H1 (cell line): ENCODE measurements around the gene FGFR2. TPM values are rescaled to one million over a fixed set of nuclear protein-coding genes. Genes with fewer than 3 reads are reported as not detected.

ENCODE experiments used
- CTCF ChIA-PET: fragments of 300-600 bp; sonication (Branson Sonifier 250); formaldehyde crosslinking; loops from one replicate; lab custom pipeline; 2021; ENCODE audit not compliant: partially characterized antibody; lab: Charles Lee
- POLR2A ChIA-PET: fragments of 300-600 bp; sonication (Branson Sonifier 250); formaldehyde crosslinking; loops from one replicate; lab custom pipeline; 2021; ENCODE audit warnings: inconsistent platforms; ENCODE audit not compliant: partially characterized antibody; lab: Charles Lee
- DNase-seq, 2 experiments: peaks; one replicate each; pipeline versions ENCODE4 v3.0.0 to v3.0.0-alpha.2; 2010 to 2022; ENCODE audit warnings: low spot score in 2 of 2, low read depth in 1 of 2, mixed read lengths in 1 of 2
- FAIRE-seq: peaks from 2 replicates; lab custom pipeline; 2011; peaks lifted over from hg19 to GRCh38; lab: Jason Lieb, UNC
- H2AFZ ChIP-seq: 2 replicates; pipeline ENCODE4 v1.8.1; 2012; ENCODE audit warnings: low read length, inconsistent platforms
- H2AK5ac ChIP-seq: 2 replicates; pipeline ENCODE4 v1.6.1; 2013; ENCODE audit warnings: low read depth, low read length
- H2BK120ac ChIP-seq: replicated peaks from 2 replicates; pipeline ENCODE3; 2013; ENCODE audit warnings: low read depth, low read length, inconsistent platforms
- H2BK12ac ChIP-seq: 2 replicates; pipeline ENCODE4 v1.6.1; 2013; ENCODE audit warnings: low read depth, low read length
- H2BK15ac ChIP-seq: 2 replicates; pipeline ENCODE4 v1.6.1; 2013; ENCODE audit warnings: low read length
- H2BK20ac ChIP-seq: 2 replicates; pipeline ENCODE4 v1.6.1; 2013; ENCODE audit warnings: low read length
- H2BK5ac ChIP-seq: 2 replicates; pipeline ENCODE4 v1.6.1; 2013; ENCODE audit warnings: low read depth, low read length
- H3K14ac ChIP-seq: 2 replicates; pipeline ENCODE4 v1.6.1; 2013; ENCODE audit warnings: inconsistent platforms; ENCODE audit not compliant: insufficient read length
- H3K18ac ChIP-seq: 2 replicates; pipeline ENCODE4 v1.6.1; 2013; ENCODE audit warnings: low read length; ENCODE audit errors: extremely low read depth
- H3K23ac ChIP-seq: 2 replicates; pipeline ENCODE4 v1.6.1; 2013; ENCODE audit warnings: inconsistent platforms; ENCODE audit not compliant: insufficient read length
- H3K23me2 ChIP-seq: 2 replicates; pipeline ENCODE4 v1.6.1; 2013; ENCODE audit warnings: low read depth, low read length
- H3K27ac ChIP-seq: 2 replicates; pipeline ENCODE4 v1.6.1; 2011; ENCODE audit warnings: low read depth, low read length, inconsistent platforms
- H3K27me3 ChIP-seq, 4 experiments: replicated peaks in 1 of 4; 1 replicate in 1 of 4; 2 replicates in 3 of 4; pipeline versions ENCODE4 v1.6.1 to v1.8.1; 2011 to 2013; ENCODE audit warnings: low read length in 3 of 4, mild to moderate bottlenecking in 3 of 4, inconsistent platforms in 2 of 4, mixed read lengths in 2 of 4, moderate library complexity in 1 of 4; ENCODE audit not compliant: control insufficient read depth in 3 of 4, insufficient read depth in 3 of 4; ENCODE audit errors: extremely low read depth in 1 of 4
- H3K36me3 ChIP-seq, 4 experiments: 2 replicates each; pipeline versions ENCODE4 v1.6.1 to v1.8.1; 2011 to 2013; ENCODE audit warnings: mild to moderate bottlenecking in 4 of 4, low read length in 3 of 4, moderate library complexity in 2 of 4, control low read depth in 1 of 4, inconsistent platforms in 1 of 4; ENCODE audit not compliant: insufficient read depth in 4 of 4, control insufficient read depth in 2 of 4
- H3K4ac ChIP-seq: replicated peaks from 2 replicates; pipeline ENCODE3; 2013; ENCODE audit warnings: low read length, low read depth, mixed read lengths, inconsistent platforms; ENCODE audit not compliant: insufficient read length
- H3K4me1 ChIP-seq, 4 experiments: replicated peaks in 1 of 4; 1 replicate in 1 of 4; 2 replicates in 3 of 4; pipeline versions ENCODE4 v1.6.1 to v1.8.1; 2011 to 2013; ENCODE audit warnings: low read length in 3 of 4, inconsistent platforms in 2 of 4, mixed read lengths in 1 of 4; ENCODE audit not compliant: insufficient read depth in 4 of 4, control insufficient read depth in 3 of 4
- H3K4me2 ChIP-seq, 2 experiments: 2 replicates each; pipeline versions ENCODE4 v1.6.1 to v1.8.1; 2011 to 2013; ENCODE audit warnings: low read depth in 2 of 2, low read length in 2 of 2, control low read depth in 1 of 2, inconsistent platforms in 1 of 2, mild to moderate bottlenecking in 1 of 2; ENCODE audit not compliant: insufficient read depth in 1 of 2
- H3K4me3 ChIP-seq, 4 experiments: fragments of 200-600, 300-600 bp in 1 of 4; sonication (generic), shearing (Covaris generic), sonication (Bioruptor Twin) in 1 of 4; 2 replicates each; pipeline versions ENCODE4 v1.5.1 to v1.8.1; 2011 to 2016; ENCODE audit warnings: low read length in 4 of 4, low read depth in 3 of 4, control low read depth in 2 of 4, inconsistent platforms in 2 of 4, mild to moderate bottlenecking in 2 of 4, mixed read lengths in 1 of 4, moderate library complexity in 1 of 4; ENCODE audit not compliant: insufficient read depth in 2 of 4; ENCODE audit errors: extremely low read depth in 1 of 4
- H3K56ac ChIP-seq: replicated peaks from 2 replicates; pipeline ENCODE3; 2013; ENCODE audit warnings: low read depth, mild to moderate bottlenecking, mixed read lengths, low read length, inconsistent platforms; ENCODE audit not compliant: insufficient read length
- H3K79me1 ChIP-seq: 2 replicates; pipeline ENCODE4 v1.6.1; 2013; ENCODE audit warnings: low read depth, low read length, control low read depth
- H3K79me2 ChIP-seq, 2 experiments: 2 replicates each; pipeline versions ENCODE4 v1.6.1 to v1.8.1; 2012 to 2013; ENCODE audit warnings: low read length in 2 of 2, mild to moderate bottlenecking in 2 of 2, inconsistent platforms in 1 of 2; ENCODE audit not compliant: insufficient read depth in 2 of 2, control insufficient read depth in 1 of 2
- H3K9ac ChIP-seq, 4 experiments: replicated peaks in 1 of 4; 1 replicate in 1 of 4; 2 replicates in 3 of 4; pipeline versions ENCODE4 v1.6.1 to v1.8.1; 2011 to 2013; ENCODE audit warnings: low read depth in 3 of 4, low read length in 3 of 4, control low read depth in 2 of 4, mild to moderate bottlenecking in 2 of 4, moderate library complexity in 2 of 4, inconsistent platforms in 1 of 4; ENCODE audit errors: extremely low read depth in 1 of 4
- H3K9me3 ChIP-seq, 2 experiments: 2 replicates each; pipeline versions ENCODE4 v1.6.1 to v1.8.1; 2012 to 2013; ENCODE audit warnings: mild to moderate bottlenecking in 2 of 2, moderate library complexity in 2 of 2, control low read depth in 1 of 2, inconsistent platforms in 1 of 2, low read depth in 1 of 2, low read length in 1 of 2, mixed read lengths in 1 of 2; ENCODE audit not compliant: insufficient read depth in 2 of 2
- H4K20me1 ChIP-seq, 2 experiments: replicated peaks in 1 of 2; 2 replicates each; pipeline versions ENCODE3 to v1.8.1; 2011 to 2013; ENCODE audit warnings: inconsistent platforms in 2 of 2, low read length in 2 of 2, mild to moderate bottlenecking in 1 of 2; ENCODE audit not compliant: insufficient read depth in 2 of 2, control insufficient read depth in 1 of 2
- H4K5ac ChIP-seq: 2 replicates; pipeline ENCODE4 v1.6.1; 2013; ENCODE audit warnings: low read length, low read depth, mixed read lengths, inconsistent platforms; ENCODE audit not compliant: insufficient read length
- H4K8ac ChIP-seq: 2 replicates; pipeline ENCODE4 v1.8.0; 2013; ENCODE audit warnings: mild to moderate bottlenecking, moderate library complexity, low read length, inconsistent platforms; ENCODE audit not compliant: insufficient read depth; ENCODE audit errors: extremely low read depth
- H4K91ac ChIP-seq: replicated peaks from 2 replicates; pipeline ENCODE3; 2013; ENCODE audit warnings: low read length, mixed read lengths, inconsistent platforms; ENCODE audit not compliant: insufficient read length
- EP300 ChIP-seq, 2 experiments: IDR thresholded peaks; 1 replicate in 1 of 2; 2 replicates in 1 of 2; pipeline ENCODE4 v1.6.1; 2011 to 2012; ENCODE audit warnings: low read depth in 2 of 2, low read length in 2 of 2, mild to moderate bottlenecking in 2 of 2, borderline replicate concordance in 1 of 2, inconsistent platforms in 1 of 2, moderate library complexity in 1 of 2
- TAF1 ChIP-seq: IDR thresholded peaks from 2 replicates; pipeline ENCODE4 v1.6.1; 2011; ENCODE audit warnings: mild to moderate bottlenecking, low read depth, low read length
- ZNF274 ChIP-seq: IDR thresholded peaks from 2 replicates; pipeline ENCODE4 v1.7.0; 2012; ENCODE audit warnings: low read length, borderline replicate concordance; ENCODE audit errors: extremely low read depth
- WGBS, 2 experiments: shearing (Covaris generic) in 1 of 2; methylation state at CpG; one replicate each; pipeline versions ENCODE4 v1.1.6 to v1.1.7; 2013 to 2015; ENCODE audit warnings: low lambda C conversion rate in 2 of 2, mixed read lengths in 2 of 2, inconsistent platforms in 1 of 2, low coverage in 1 of 2, missing lambda C conversion rate in 1 of 2; ENCODE audit not compliant: insufficient replicate concordance in 2 of 2, insufficient coverage in 1 of 2, insufficient read length in 1 of 2; ENCODE audit errors: extremely low coverage in 1 of 2, missing lambda C conversion rate in 1 of 2; 5-methylcytosine and 5-hydroxymethylcytosine counted together
- polyA plus RNA-seq, 7 experiments: library from polyadenylated mRNA; depleted of rRNA in 3 of 7; stranded (reverse) in 5 of 7; unstranded in 2 of 7; fragments of >200 nt in 5 of 7; fragments of 200-250 nt in 2 of 7; gene quantifications; 1 replicate in 5 of 7; 2 replicates in 1 of 7; 4 replicates in 1 of 7; pipeline versions ENCODE4 v1.2.1 to v1.2.3, GENCODE V29; 2011 to 2013; ENCODE audit warnings: missing spikeins in 2 of 7, mixed read lengths in 2 of 7
- total RNA-seq: library from RNA; stranded (reverse); fragmentation: NEBNext Ultra II Directional; extraction: Animal tissue kit (Norgen Biotek cat#: 25700); gene quantifications from 2 replicates; pipeline ENCODE4 v1.2.1, GENCODE V29; 2021
- TF ChIP-seq, protein P1 (sequence below): IDR thresholded peaks from 2 replicates; pipeline ENCODE4 v1.6.1; 2012; ENCODE audit warnings: inconsistent platforms
- TF ChIP-seq, protein P2 (sequence below): IDR thresholded peaks from 2 replicates; pipeline ENCODE4 v1.6.1; 2012; ENCODE audit warnings: low read length, inconsistent platforms

Gene FGFR2
- total and polyA plus RNA-seq, 2 of the 8 experiments (the other 6 are each of a cell fraction or from before 2014, with no cell fraction given): 50.2 to 81.2 TPM

DNA sequence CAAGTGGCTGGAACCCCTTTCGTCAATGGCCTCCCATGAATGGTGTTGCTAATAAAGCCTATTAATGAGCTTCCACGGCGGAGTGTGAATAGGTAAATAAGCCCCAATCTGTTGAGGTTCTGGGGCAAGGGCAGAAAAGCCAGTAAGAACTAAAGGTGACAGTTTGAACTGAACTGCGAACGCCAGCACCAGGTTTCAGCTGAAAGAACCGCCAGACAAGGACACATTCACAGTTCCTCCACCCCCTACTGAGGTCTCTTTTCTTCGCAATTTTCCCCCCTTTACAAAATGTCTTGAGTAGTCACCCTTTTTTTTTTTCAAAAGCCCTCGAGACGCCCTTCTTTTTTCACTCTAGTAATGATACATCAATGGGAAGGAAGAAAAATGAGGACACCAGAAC, 2.4 kb upstream of the FGFR2 start:
- Histone ChIP-seq H2BK5ac (no peak overlapping the region), H3K23ac (no peak overlapping the region), H4K20me1 (peaks cover 0 to 6% of the 10 kb centered on the region in 2 experiments), H3K79me1 (peaks cover 5% of the 10 kb centered on the region; the same call in 1 of the 2 replicates), H3K23me2 (peaks cover 8% of the 10 kb centered on the region; the same call in 1 of the 2 replicates), H2BK120ac (no peak overlapping the region), H3K27ac (no peak overlapping the region), H3K18ac (no peak overlapping the region; the same call in 1 of the 2 replicates), H3K79me2 (peaks cover 0 to 17% of the 10 kb centered on the region in 2 experiments; a peak in 2 of 4 replicates), H3K4me1 (peaks cover 5 to 15% (median 5%) of the 10 kb centered on the region in 4 experiments), H3K36me3 (no peaks in the 10 kb centered on the region; a peak in 1 of 8 replicates), H2AFZ (no peak overlapping the region), H3K27me3 (peaks cover 0 to 3% (median 0%) of the 10 kb centered on the region in 4 experiments; a peak in 1 of 7 replicates), H3K9me3 (no peaks in the 10 kb centered on the region), H2AK5ac (no peak overlapping the region), H3K56ac (no peak overlapping the region), H2BK12ac (peak overlapping the region; percentile 68; the same call in 1 of the 2 replicates), H2BK20ac (0 out of 2 replicates have a peak overlapping the region, but pooled peaks have one; percentile 76), H4K8ac (no peak overlapping the region), H3K4me2 (peak overlapping the region; percentile 52 to 60), H4K91ac (no peak overlapping the region), H3K14ac (no peak overlapping the region), H3K4ac (no peak overlapping the region), H3K4me3 (peak overlapping the region in 1 of 4 experiments; percentile 40; a peak in 2 of 8 replicates), H2BK15ac (no peak overlapping the region), H4K5ac (no peak overlapping the region), H3K9ac (no peak overlapping the region)
- no peak for DNase-seq
- TF ChIP-seq ZNF274: no peak
- TF ChIP-seq TAF1: no peak
- TF ChIP-seq, protein P1, sequence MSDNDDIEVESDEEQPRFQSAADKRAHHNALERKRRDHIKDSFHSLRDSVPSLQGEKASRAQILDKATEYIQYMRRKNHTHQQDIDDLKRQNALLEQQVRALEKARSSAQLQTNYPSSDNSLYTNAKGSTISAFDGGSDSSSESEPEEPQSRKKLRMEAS: no peak
- no peak for TF ChIP-seq EP300 (IDR thresholded peaks at IDR 0.05; ENCODE audit: borderline replicate concordance in 1 of 2, low read depth in 2 of 2, low read length in 2 of 2)
- TF ChIP-seq, protein P2, sequence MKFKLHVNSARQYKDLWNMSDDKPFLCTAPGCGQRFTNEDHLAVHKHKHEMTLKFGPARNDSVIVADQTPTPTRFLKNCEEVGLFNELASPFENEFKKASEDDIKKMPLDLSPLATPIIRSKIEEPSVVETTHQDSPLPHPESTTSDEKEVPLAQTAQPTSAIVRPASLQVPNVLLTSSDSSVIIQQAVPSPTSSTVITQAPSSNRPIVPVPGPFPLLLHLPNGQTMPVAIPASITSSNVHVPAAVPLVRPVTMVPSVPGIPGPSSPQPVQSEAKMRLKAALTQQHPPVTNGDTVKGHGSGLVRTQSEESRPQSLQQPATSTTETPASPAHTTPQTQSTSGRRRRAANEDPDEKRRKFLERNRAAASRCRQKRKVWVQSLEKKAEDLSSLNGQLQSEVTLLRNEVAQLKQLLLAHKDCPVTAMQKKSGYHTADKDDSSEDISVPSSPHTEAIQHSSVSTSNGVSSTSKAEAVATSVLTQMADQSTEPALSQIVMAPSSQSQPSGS: no peak
- WGBS, 2 experiments: 8% methylated on average over 9 of the region's 9 CpGs; no CpG with 5 or more reads in 1 of the 2 experiments
- ChIA-PET POLR2A (interaction anchor here (1.1 to 2.4 kb wide), 6 partner anchors 9 to 45 kb away, joined by 3 to 6 read pairs (median 4); no protein-coding TSS in a partner anchor), CTCF (interaction anchor here (0.6 to 5.1 kb wide), 8 partner anchors 10 to 539 kb away, joined by 3 to 26 read pairs (median 4); no protein-coding TSS in a partner anchor)
- FAIRE-seq: no peak
